OCI-LY3 (cell line): ENCODE results near the gene DNAJC10.

Experiments
- EZH2phosphoT487 ChIP-seq: fragments of 200-600 bp; shearing (Covaris generic); IDR thresholded peaks from 2 replicates; pipeline ENCODE4 v1.6.1; 2018; ENCODE audit warnings: antibody characterized with exemption, mixed run types, low read depth
- TF ChIP-seq, protein P1 (sequence below): fragments of 200-600, 300-600 bp; sonication (generic); IDR thresholded peaks from 2 replicates; pipeline ENCODE4 v1.5.1; 2014; ENCODE audit warnings: antibody characterized with exemption, low read length, low read depth

DNA sequence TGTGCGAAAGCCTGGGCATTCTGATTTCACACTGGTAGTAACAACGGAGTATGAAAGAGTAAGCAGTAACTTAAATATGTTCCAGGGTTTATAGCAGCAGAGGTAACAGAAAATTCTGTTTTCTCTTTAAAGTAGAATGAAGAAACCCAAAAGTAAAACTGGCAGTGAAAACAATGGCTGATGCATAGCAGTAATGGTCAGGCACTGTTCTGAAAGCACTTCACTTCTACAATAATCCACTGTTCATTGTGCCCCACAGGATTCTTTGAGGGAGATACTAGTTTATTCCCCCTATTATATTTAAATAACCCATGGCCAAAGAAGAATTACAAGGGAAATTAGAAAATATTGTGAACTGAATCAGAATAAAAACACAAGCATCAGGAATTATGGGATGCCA is 9.3 kb upstream of the DNAJC10 start:
- TF ChIP-seq EZH2phosphoT487 = no peak
- TF ChIP-seq, protein P1, sequence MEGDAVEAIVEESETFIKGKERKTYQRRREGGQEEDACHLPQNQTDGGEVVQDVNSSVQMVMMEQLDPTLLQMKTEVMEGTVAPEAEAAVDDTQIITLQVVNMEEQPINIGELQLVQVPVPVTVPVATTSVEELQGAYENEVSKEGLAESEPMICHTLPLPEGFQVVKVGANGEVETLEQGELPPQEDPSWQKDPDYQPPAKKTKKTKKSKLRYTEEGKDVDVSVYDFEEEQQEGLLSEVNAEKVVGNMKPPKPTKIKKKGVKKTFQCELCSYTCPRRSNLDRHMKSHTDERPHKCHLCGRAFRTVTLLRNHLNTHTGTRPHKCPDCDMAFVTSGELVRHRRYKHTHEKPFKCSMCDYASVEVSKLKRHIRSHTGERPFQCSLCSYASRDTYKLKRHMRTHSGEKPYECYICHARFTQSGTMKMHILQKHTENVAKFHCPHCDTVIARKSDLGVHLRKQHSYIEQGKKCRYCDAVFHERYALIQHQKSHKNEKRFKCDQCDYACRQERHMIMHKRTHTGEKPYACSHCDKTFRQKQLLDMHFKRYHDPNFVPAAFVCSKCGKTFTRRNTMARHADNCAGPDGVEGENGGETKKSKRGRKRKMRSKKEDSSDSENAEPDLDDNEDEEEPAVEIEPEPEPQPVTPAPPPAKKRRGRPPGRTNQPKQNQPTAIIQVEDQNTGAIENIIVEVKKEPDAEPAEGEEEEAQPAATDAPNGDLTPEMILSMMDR = no peak
